Thyroid gland (tissue), 4 donors: ENCODE data around the gene ADAM29. TPM values are rescaled to one million over a fixed set of nuclear protein-coding genes. Genes with fewer than 3 reads are reported as not detected.

Experiments
- DNase-seq, 2 donors: peaks; one replicate each; pipeline ENCODE4 v3.0.0-alpha.2; 2019
- H3K27ac ChIP-seq, 3 donors: fragments of 200-600 bp; sonication (generic); 1 replicate in 2 of 3; 2 replicates in 1 of 3; pipeline ENCODE4 v1.5.1; 2016 to 2019; ENCODE audit warnings: mild to moderate bottlenecking in 1 of 3, moderate library complexity in 1 of 3
- H3K27me3 ChIP-seq: fragments of 200-600 bp; sonication (generic); one replicate; pipeline ENCODE4 v1.5.1; 2019
- H3K36me3 ChIP-seq, 2 donors: fragments of 200-600 bp; sonication (generic); one replicate each; pipeline ENCODE4 v1.5.1; 2016 to 2019
- H3K4me1 ChIP-seq, 2 donors: fragments of 200-600 bp; sonication (generic); one replicate each; pipeline ENCODE4 v1.5.1; 2017 to 2019
- H3K4me3 ChIP-seq, 3 donors: fragments of 200-600 bp; sonication (generic); replicated peaks in 1 of 3; 1 replicate in 2 of 3; 2 replicates in 1 of 3; pipeline ENCODE4 v1.5.1; 2016; ENCODE audit warnings: mild to moderate bottlenecking in 1 of 3
- H3K9me3 ChIP-seq: fragments of 200-600 bp; sonication (generic); one replicate; pipeline ENCODE4 v1.5.1; 2017
- CTCF ChIP-seq, 6 experiments: fragments of 200-600 bp in 3 of 6; fragments of 450-650 bp in 3 of 6; sonication (generic) in 3 of 6; IDR thresholded peaks; one replicate each; pipeline ENCODE4 v1.5.1; 2016 to 2019; ENCODE audit warnings: antibody characterized with exemption in 6 of 6, mild to moderate bottlenecking in 2 of 6, inconsistent platforms in 1 of 6, moderate library complexity in 1 of 6
- POLR2A ChIP-seq, 2 donors: fragments of 450-650 bp; IDR thresholded peaks; one replicate each; pipeline ENCODE4 v1.6.1; 2017; ENCODE audit warnings: antibody characterized with exemption in 2 of 2, mild to moderate bottlenecking in 2 of 2, moderate library complexity in 1 of 2
- WGBS, 2 donors: methylation state at CpG; one replicate each; pipeline ENCODE4 v1.1.5; 2017; 5-methylcytosine and 5-hydroxymethylcytosine counted together
- intact Hi-C: fragments of 100-400 bp; cut with DNase I; formaldehyde crosslinking; loops from one replicate; pipeline ENCODE4 v1.15.1; 2023
- total RNA-seq, 4 donors: library from RNA; depleted of rRNA; stranded (reverse); fragments of >200 nt; gene quantifications; one replicate each; pipeline ENCODE4 v1.2.3, GENCODE V29; 2016

ADAM29 gene
- total RNA-seq, 4 donors from 2014 or later = 0.27 TPM; not detected in 3

GRCh38 chr4:174929346-174929745 lies 11.2 kb downstream of the ADAM29 start:
- no peaks in the 10 kb centered on the region for H3K4me1 ChIP-seq
- TF ChIP-seq CTCF (IDR thresholded peaks at IDR 0.05) (no peak), POLR2A (IDR thresholded peaks at IDR 0.05) (no peak)

GRCh38 chr4:174930895-174931294 lies 12.7 kb downstream of the ADAM29 start:
- intact Hi-C loops = no loop called here
- whole genome bisulfite sequencing, 2 donors = 72 to 75% methylated on average over 5 of the region's 5 CpGs

More at GRCh38 chr4:174929346-174929745, 11.2 kb downstream of the ADAM29 start:
- DNase-seq = no peak
- intact Hi-C loops = no loop called here
- Histone ChIP-seq H3K36me3 (no peaks in the 10 kb centered on the region), H3K27me3 (no peaks in the 10 kb centered on the region), H3K9me3 (no peaks in the 10 kb centered on the region), H3K4me3 (no peak overlapping the region), H3K27ac (no peak overlapping the region)
- 88 to 94% methylated on average over 6 of the region's 6 CpGs for WGBS, 2 donors

GRCh38 chr4:174933083-174933482 lies 14.9 kb downstream of the ADAM29 start:
- H3K36me3 ChIP-seq = no peaks in the 10 kb centered on the region
- WGBS, 2 donors = 69 to 75% methylated on average over 1 of the region's 1 CpG
- no peaks in the 10 kb centered on the region for H3K27me3 ChIP-seq
- no peaks in the 10 kb centered on the region for H3K9me3 ChIP-seq
- no peak overlapping the region for H3K4me3 ChIP-seq
- no peak for DNase-seq
- no peak overlapping the region for H3K27ac ChIP-seq
- H3K4me1 ChIP-seq = no peaks in the 10 kb centered on the region
- TF ChIP-seq CTCF (IDR thresholded peaks at IDR 0.05) = no peak
- TF ChIP-seq POLR2A (IDR thresholded peaks at IDR 0.05) = no peak
- intact Hi-C loops = no loop called here

More at GRCh38 chr4:174930895-174931294, 12.7 kb downstream of the ADAM29 start:
- TF ChIP-seq CTCF (IDR thresholded peaks at IDR 0.05) = no peak
- TF ChIP-seq POLR2A (IDR thresholded peaks at IDR 0.05) = no peak
- no peaks in the 10 kb centered on the region for H3K27me3 ChIP-seq
- H3K4me1 ChIP-seq = no peaks in the 10 kb centered on the region
- H3K4me3 ChIP-seq = no peak overlapping the region
- no peak overlapping the region for H3K27ac ChIP-seq
- H3K9me3 ChIP-seq = no peaks in the 10 kb centered on the region
- no peaks in the 10 kb centered on the region for H3K36me3 ChIP-seq
- DNase-seq = no peak

GRCh38 chr4:174934360-174934759 lies 16.2 kb downstream of the ADAM29 start:
- Histone ChIP-seq H3K4me1 (no peaks in the 10 kb centered on the region), H3K36me3 (no peaks in the 10 kb centered on the region), H3K4me3 (no peak overlapping the region), H3K9me3 (no peaks in the 10 kb centered on the region), H3K27ac (no peak overlapping the region), H3K27me3 (no peaks in the 10 kb centered on the region)
- TF ChIP-seq POLR2A (IDR thresholded peaks at IDR 0.05) (no peak), CTCF (IDR thresholded peaks at IDR 0.05) (no peak)
- WGBS, 2 donors = 91 to 92% methylated on average over 4 of the region's 4 CpGs
- no peak for DNase-seq
- intact Hi-C loops = no loop called here

GRCh38 chr4:174935607-174936006 lies 17.4 kb downstream of the ADAM29 start:
- Histone ChIP-seq H3K4me1 (no peaks in the 10 kb centered on the region), H3K36me3 (no peaks in the 10 kb centered on the region), H3K4me3 (no peak overlapping the region), H3K9me3 (no peaks in the 10 kb centered on the region), H3K27ac (no peak overlapping the region), H3K27me3 (no peaks in the 10 kb centered on the region)
- TF ChIP-seq CTCF (IDR thresholded peaks at IDR 0.05) (no peak), POLR2A (IDR thresholded peaks at IDR 0.05) (no peak)
- DNase-seq = no peak
- WGBS, 2 donors = 74 to 81% methylated on average over 2 of the region's 2 CpGs
- intact Hi-C loops = no loop called here
